Neuronal stem cell (in vitro differentiated cells): ENCODE measurements around the gene HLA-DRA.

Experiments used
- DNase-seq: peaks from one replicate; pipeline ENCODE4 v3.0.0-alpha.2; 2013; ENCODE audit warnings: low spot score
- H2AFZ ChIP-seq: one replicate; pipeline ENCODE4 v1.6.1; 2013; ENCODE audit warnings: mild to moderate bottlenecking, low read length, inconsistent platforms
- H2AK5ac ChIP-seq: 2 replicates; pipeline ENCODE4 v1.6.1; 2013; ENCODE audit warnings: low read depth, mild to moderate bottlenecking, inconsistent platforms, low read length, moderate library complexity, mixed read lengths
- H2BK120ac ChIP-seq: 2 replicates; pipeline ENCODE4 v1.6.1; 2013; ENCODE audit warnings: low read depth, mild to moderate bottlenecking, inconsistent platforms, low read length, moderate library complexity, mixed read lengths
- H2BK12ac ChIP-seq: one replicate; pipeline ENCODE4 v1.6.1; 2013; ENCODE audit warnings: low read length, inconsistent platforms
- H2BK15ac ChIP-seq: 2 replicates; pipeline ENCODE4 v1.6.1; 2013; ENCODE audit warnings: mild to moderate bottlenecking, low read length, inconsistent platforms, mixed read lengths
- H2BK5ac ChIP-seq: one replicate; pipeline ENCODE4 v1.6.1; 2013; ENCODE audit warnings: inconsistent platforms, mild to moderate bottlenecking, low read length, moderate library complexity
- H3K14ac ChIP-seq: one replicate; pipeline ENCODE4 v1.6.1; 2013; ENCODE audit warnings: low read length, inconsistent platforms
- H3K18ac ChIP-seq: 2 replicates; pipeline ENCODE4 v1.6.1; 2013; ENCODE audit warnings: low read length, inconsistent platforms
- H3K23ac ChIP-seq: 2 replicates; pipeline ENCODE4 v1.6.1; 2013; ENCODE audit warnings: low read depth, mild to moderate bottlenecking, mixed read lengths, low read length, inconsistent platforms; ENCODE audit not compliant: poor library complexity
- H3K27ac ChIP-seq: replicated peaks from 3 replicates; pipeline ENCODE4 v1.5.1; 2013; ENCODE audit warnings: low read length, inconsistent platforms
- H3K27me3 ChIP-seq, 3 experiments: 2 replicates each; pipeline ENCODE4 v1.6.1; 2013; ENCODE audit warnings: low read length in 3 of 3, mild to moderate bottlenecking in 2 of 3, inconsistent platforms in 1 of 3, low read depth in 1 of 3, mixed read lengths in 1 of 3, moderate library complexity in 1 of 3; ENCODE audit not compliant: control insufficient read depth in 3 of 3, insufficient read depth in 3 of 3
- H3K36me3 ChIP-seq, 2 donors: replicated peaks in 1 of 2; 2 replicates each; pipeline ENCODE4 v1.6.1; 2013; ENCODE audit warnings: low read length in 2 of 2; ENCODE audit not compliant: control insufficient read depth in 2 of 2, insufficient read depth in 2 of 2
- H3K4ac ChIP-seq: 2 replicates; pipeline ENCODE4 v1.6.1; 2013; ENCODE audit warnings: inconsistent platforms, mild to moderate bottlenecking, low read length, moderate library complexity
- H3K4me1 ChIP-seq, 2 donors: 1 replicate in 1 of 2; 2 replicates in 1 of 2; pipeline ENCODE4 v1.6.1; 2013; ENCODE audit warnings: low read length in 2 of 2, low read depth in 1 of 2; ENCODE audit not compliant: control insufficient read depth in 2 of 2, insufficient read depth in 1 of 2
- H3K4me2 ChIP-seq: one replicate; pipeline ENCODE4 v1.6.1; 2013; ENCODE audit warnings: mild to moderate bottlenecking, low read length, inconsistent platforms; ENCODE audit not compliant: insufficient read depth, poor library complexity, severe bottlenecking
- H3K4me3 ChIP-seq, 2 donors: 2 replicates each; pipeline ENCODE4 v1.5.1; 2013; ENCODE audit warnings: low read length in 2 of 2, mild to moderate bottlenecking in 2 of 2, inconsistent platforms in 1 of 2, moderate library complexity in 1 of 2
- H3K79me1 ChIP-seq: one replicate; pipeline ENCODE4 v1.6.1; 2013; ENCODE audit warnings: low read depth, mild to moderate bottlenecking, inconsistent platforms, low read length, moderate library complexity
- H3K9ac ChIP-seq: one replicate; pipeline ENCODE4 v1.6.1; 2013; ENCODE audit warnings: mild to moderate bottlenecking, low read depth, low read length, inconsistent platforms; ENCODE audit not compliant: poor library complexity
- H3K9me3 ChIP-seq, 2 donors: replicated peaks in 1 of 2; 2 replicates each; pipeline versions ENCODE3 to v1.6.1; 2013; ENCODE audit warnings: low read length in 2 of 2, mild to moderate bottlenecking in 2 of 2, inconsistent platforms in 1 of 2, low read depth in 1 of 2, mixed read lengths in 1 of 2, moderate library complexity in 1 of 2; ENCODE audit not compliant: control insufficient read depth in 2 of 2, insufficient read depth in 1 of 2
- H4K8ac ChIP-seq: one replicate; pipeline ENCODE4 v1.6.1; 2013; ENCODE audit warnings: low read depth, mild to moderate bottlenecking, inconsistent platforms, low read length, moderate library complexity
- H4K91ac ChIP-seq: one replicate; pipeline ENCODE4 v1.6.1; 2013; ENCODE audit warnings: low read length, low read depth, mild to moderate bottlenecking, inconsistent platforms; ENCODE audit not compliant: poor library complexity
- WGBS, 2 donors: extraction: QIAGEN DNeasy Blood & Tissue Kit; methylation state at CpG; one replicate each; pipeline ENCODE4 v1.1.7; 2013; ENCODE audit warnings: missing lambda C conversion rate in 2 of 2, mixed read lengths in 1 of 2; ENCODE audit not compliant: insufficient read length in 2 of 2, insufficient replicate concordance in 1 of 2; ENCODE audit errors: extremely low coverage in 2 of 2; 5-methylcytosine and 5-hydroxymethylcytosine counted together

The HLA-DRA gene

GRCh38 chr6:32457054-32457453 is 17.4 kb downstream of the HLA-DRA start:
- no peaks in the 10 kb centered on the region for H3K36me3 ChIP-seq
- H3K27ac ChIP-seq, result no peak overlapping the region
- H3K79me1 ChIP-seq, result no peaks in the 10 kb centered on the region
- H3K4ac ChIP-seq, result no peak overlapping the region
- H2BK5ac ChIP-seq, result no peak overlapping the region
- H2BK15ac ChIP-seq, result no peak overlapping the region
- DNase-seq, result no peak
- H3K9me3 ChIP-seq, result peaks cover 0 to 5% of the 10 kb centered on the region in 2 donors
- H2BK120ac ChIP-seq, result no peak overlapping the region
- no peak overlapping the region for H3K9ac ChIP-seq
- H3K4me3 ChIP-seq, result no peak overlapping the region
- H3K14ac ChIP-seq, result no peak overlapping the region
- no peak overlapping the region for H3K23ac ChIP-seq
- no peaks in the 10 kb centered on the region for H3K4me1 ChIP-seq
- no peak overlapping the region for H4K8ac ChIP-seq
- H2AFZ ChIP-seq, result no peak overlapping the region
- no peaks in the 10 kb centered on the region for H3K27me3 ChIP-seq
- H3K18ac ChIP-seq, result no peak overlapping the region
- no CpG with 5 or more reads among the region's 4 CpGs for whole genome bisulfite sequencing, 2 donors
- H2AK5ac ChIP-seq, result no peak overlapping the region
- H4K91ac ChIP-seq, result no peak overlapping the region
- H3K4me2 ChIP-seq, result no peak overlapping the region
- no peak overlapping the region for H2BK12ac ChIP-seq

GRCh38 chr6:32459781-32460424 is 20.2 kb downstream of the HLA-DRA start:
- no peak overlapping the region for H3K4me2 ChIP-seq
- no CpG with 5 or more reads among the region's 29 CpGs for WGBS, 2 donors
- H3K18ac ChIP-seq, result no peak overlapping the region
- no peak overlapping the region for H3K23ac ChIP-seq
- no peak overlapping the region for H3K4me3 ChIP-seq
- no peak overlapping the region for H3K9ac ChIP-seq
- H4K8ac ChIP-seq, result no peak overlapping the region
- H2AFZ ChIP-seq, result no peak overlapping the region
- no peak overlapping the region for H3K14ac ChIP-seq
- DNase-seq, result no peak
- H4K91ac ChIP-seq, result no peak overlapping the region
- no peaks in the 10 kb centered on the region for H3K36me3 ChIP-seq
- H3K27ac ChIP-seq, result no peak overlapping the region
- no peak overlapping the region for H2AK5ac ChIP-seq
- peaks cover 0 to 2% of the 10 kb centered on the region in 2 donors for H3K4me1 ChIP-seq
- H3K79me1 ChIP-seq, result no peaks in the 10 kb centered on the region
- H3K9me3 ChIP-seq, result peaks cover 0 to 2% of the 10 kb centered on the region in 2 donors
- H3K4ac ChIP-seq, result no peak overlapping the region
- no peak overlapping the region for H2BK5ac ChIP-seq
- H2BK15ac ChIP-seq, result peak overlapping the region; percentile 43
- no peak overlapping the region for H2BK120ac ChIP-seq
- H3K27me3 ChIP-seq, result no peaks in the 10 kb centered on the region
- H2BK12ac ChIP-seq, result no peak overlapping the region

- Histone ChIP-seq H3K27me3 (no peaks in the 10 kb centered on the region), H4K8ac (no peak overlapping the region)
- WGBS, 2 donors, result no CpG with 5 or more reads among the region's 4 CpGs
Observed at GRCh38 chr6:32460528-32460927, 20.8 kb downstream of the HLA-DRA start.

GRCh38 chr6:32461493-32461892 is 21.8 kb downstream of the HLA-DRA start:
- Histone ChIP-seq H3K27me3 (no peaks in the 10 kb centered on the region), H3K36me3 (no peaks in the 10 kb centered on the region), H2AK5ac (no peak overlapping the region), H2BK5ac (no peak overlapping the region), H3K9me3 (peaks cover 0 to 2% of the 10 kb centered on the region in 2 donors), H4K91ac (no peak overlapping the region), H3K79me1 (no peaks in the 10 kb centered on the region), H2BK15ac (no peak overlapping the region), H3K18ac (no peak overlapping the region), H3K9ac (no peak overlapping the region), H3K23ac (no peak overlapping the region), H3K4me1 (peaks cover 0 to 2% of the 10 kb centered on the region in 2 donors), H2AFZ (no peak overlapping the region), H3K14ac (no peak overlapping the region), H3K4me3 (no peak overlapping the region), H3K4me2 (no peak overlapping the region), H2BK120ac (no peak overlapping the region), H3K27ac (no peak overlapping the region), H3K4ac (no peak overlapping the region), H2BK12ac (no peak overlapping the region), H4K8ac (no peak overlapping the region)
- DNase-seq, result no peak
- WGBS, 2 donors, result no CpG with 5 or more reads among the region's 5 CpGs

More at GRCh38 chr6:32460528-32460927, 20.8 kb downstream of the HLA-DRA start:
- Histone ChIP-seq H2AFZ (no peak overlapping the region), H2BK5ac (no peak overlapping the region), H3K27ac (no peak overlapping the region), H2BK15ac (no peak overlapping the region), H3K36me3 (no peaks in the 10 kb centered on the region), H4K91ac (no peak overlapping the region), H2BK12ac (no peak overlapping the region), H3K9me3 (peaks cover 0 to 2% of the 10 kb centered on the region in 2 donors), H3K4me3 (no peak overlapping the region), H3K23ac (no peak overlapping the region), H3K18ac (no peak overlapping the region), H3K79me1 (no peaks in the 10 kb centered on the region), H3K4ac (no peak overlapping the region), H2AK5ac (no peak overlapping the region), H3K14ac (no peak overlapping the region), H2BK120ac (no peak overlapping the region), H3K4me1 (peaks cover 0 to 2% of the 10 kb centered on the region in 2 donors), H3K9ac (no peak overlapping the region), H3K4me2 (no peak overlapping the region)
- no peak for DNase-seq
